Measurements from ENCODE around the gene JAGN1. TPM values are rescaled to one million over a fixed set of nuclear protein-coding genes. Genes with fewer than 3 reads are reported as not detected.

The JAGN1 gene
- total RNA-seq, 1 donor from 2014 or later: 28.5 TPM

GRCh38 chr3:9903238-9903624 is 12.8 kb downstream of the JAGN1 start:
- H3K36me3 Mint-ChIP-seq (ENCODE audit: unreplicated experiment): no peaks in the 10 kb centered on the region
- no peaks in the 10 kb centered on the region for H3K9me3 Mint-ChIP-seq (ENCODE audit: unreplicated experiment)
- DNase-seq (ENCODE audit: extremely low spot score, unreplicated experiment): no peak
- H3K4me3 Mint-ChIP-seq (ENCODE audit: unreplicated experiment): no peak overlapping the region
- H3K4me1 Mint-ChIP-seq (ENCODE audit: unreplicated experiment): peaks cover 18% of the 10 kb centered on the region
- peak overlapping the region; percentile 59 for H3K27ac Mint-ChIP-seq (ENCODE audit: unreplicated experiment)
- TF ChIP-seq CTCF (IDR thresholded peaks at IDR 0.05): no peak
- H3K27me3 Mint-ChIP-seq (ENCODE audit: unreplicated experiment): no peaks in the 10 kb centered on the region

DNA sequence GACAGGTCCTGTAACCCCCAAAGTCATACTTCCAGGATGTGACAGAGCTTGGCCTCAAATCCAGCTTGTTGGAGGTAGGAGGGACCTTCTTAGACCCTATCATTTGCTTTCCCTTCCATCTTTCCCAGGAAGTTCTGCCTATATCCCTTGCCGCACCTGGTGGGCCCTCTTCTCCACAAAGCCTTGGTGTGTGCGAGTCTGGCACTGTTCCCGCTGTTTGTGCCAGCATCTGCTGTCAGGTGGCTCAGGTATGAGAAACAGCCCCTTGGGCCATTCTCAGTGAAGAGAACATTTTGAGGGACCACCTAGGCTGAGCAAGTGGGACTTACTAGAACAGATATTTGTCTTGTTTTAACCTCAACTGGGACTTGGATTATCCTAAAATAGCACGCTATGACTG is 13.5 kb downstream of the JAGN1 start:
- no peak for DNase-seq (ENCODE audit: extremely low spot score, unreplicated experiment)
- no peaks in the 10 kb centered on the region for H3K9me3 Mint-ChIP-seq (ENCODE audit: unreplicated experiment)
- H3K36me3 Mint-ChIP-seq (ENCODE audit: unreplicated experiment): no peaks in the 10 kb centered on the region
- no peaks in the 10 kb centered on the region for H3K27me3 Mint-ChIP-seq (ENCODE audit: unreplicated experiment)
- H3K4me3 Mint-ChIP-seq (ENCODE audit: unreplicated experiment): no peak overlapping the region
- no peak overlapping the region for H3K27ac Mint-ChIP-seq (ENCODE audit: unreplicated experiment)
- H3K4me1 Mint-ChIP-seq (ENCODE audit: unreplicated experiment): peaks cover 18% of the 10 kb centered on the region
- TF ChIP-seq CTCF (IDR thresholded peaks at IDR 0.05): no peak

DNA sequence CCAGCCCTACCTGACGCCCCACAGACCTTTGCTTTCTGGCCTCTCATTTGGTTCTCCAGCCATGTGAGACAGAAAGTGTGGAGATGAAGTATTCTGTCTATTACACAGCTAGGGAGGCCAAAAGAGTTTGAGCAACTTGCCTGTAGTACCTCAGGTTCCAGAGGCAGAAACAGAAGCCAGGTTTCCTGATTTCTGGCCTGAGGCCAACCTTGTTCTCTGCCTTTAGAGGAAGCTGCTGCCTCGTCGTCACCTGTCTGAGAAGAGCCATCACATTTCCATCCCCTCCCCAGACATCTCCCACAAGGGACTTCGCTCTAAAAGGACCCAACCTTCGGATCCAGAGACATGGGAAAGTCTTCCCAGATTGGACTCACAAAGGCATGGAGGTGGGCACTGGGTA is 16.1 kb downstream of the JAGN1 start:
- DNase-seq (ENCODE audit: extremely low spot score, unreplicated experiment): no peak
- no peak for TF ChIP-seq CTCF (IDR thresholded peaks at IDR 0.05)
- Mint-ChIP-seq H3K4me3 (ENCODE audit: unreplicated experiment) (no peak overlapping the region), H3K36me3 (ENCODE audit: unreplicated experiment) (no peaks in the 10 kb centered on the region), H3K27me3 (ENCODE audit: unreplicated experiment) (no peaks in the 10 kb centered on the region), H3K27ac (ENCODE audit: unreplicated experiment) (no peak overlapping the region), H3K9me3 (ENCODE audit: unreplicated experiment) (no peaks in the 10 kb centered on the region), H3K4me1 (ENCODE audit: unreplicated experiment) (peaks cover 22% of the 10 kb centered on the region)

GRCh38 chr3:9908286-9908685 is 17.9 kb downstream of the JAGN1 start:
- H3K4me1 Mint-ChIP-seq (ENCODE audit: unreplicated experiment): peaks cover 20% of the 10 kb centered on the region
- H3K4me3 Mint-ChIP-seq (ENCODE audit: unreplicated experiment): no peak overlapping the region
- no peaks in the 10 kb centered on the region for H3K36me3 Mint-ChIP-seq (ENCODE audit: unreplicated experiment)
- DNase-seq (ENCODE audit: extremely low spot score, unreplicated experiment): no peak
- no peaks in the 10 kb centered on the region for H3K9me3 Mint-ChIP-seq (ENCODE audit: unreplicated experiment)
- no peak for TF ChIP-seq CTCF (IDR thresholded peaks at IDR 0.05)
- H3K27ac Mint-ChIP-seq (ENCODE audit: unreplicated experiment): no peak overlapping the region
- no peaks in the 10 kb centered on the region for H3K27me3 Mint-ChIP-seq (ENCODE audit: unreplicated experiment)

DNA sequence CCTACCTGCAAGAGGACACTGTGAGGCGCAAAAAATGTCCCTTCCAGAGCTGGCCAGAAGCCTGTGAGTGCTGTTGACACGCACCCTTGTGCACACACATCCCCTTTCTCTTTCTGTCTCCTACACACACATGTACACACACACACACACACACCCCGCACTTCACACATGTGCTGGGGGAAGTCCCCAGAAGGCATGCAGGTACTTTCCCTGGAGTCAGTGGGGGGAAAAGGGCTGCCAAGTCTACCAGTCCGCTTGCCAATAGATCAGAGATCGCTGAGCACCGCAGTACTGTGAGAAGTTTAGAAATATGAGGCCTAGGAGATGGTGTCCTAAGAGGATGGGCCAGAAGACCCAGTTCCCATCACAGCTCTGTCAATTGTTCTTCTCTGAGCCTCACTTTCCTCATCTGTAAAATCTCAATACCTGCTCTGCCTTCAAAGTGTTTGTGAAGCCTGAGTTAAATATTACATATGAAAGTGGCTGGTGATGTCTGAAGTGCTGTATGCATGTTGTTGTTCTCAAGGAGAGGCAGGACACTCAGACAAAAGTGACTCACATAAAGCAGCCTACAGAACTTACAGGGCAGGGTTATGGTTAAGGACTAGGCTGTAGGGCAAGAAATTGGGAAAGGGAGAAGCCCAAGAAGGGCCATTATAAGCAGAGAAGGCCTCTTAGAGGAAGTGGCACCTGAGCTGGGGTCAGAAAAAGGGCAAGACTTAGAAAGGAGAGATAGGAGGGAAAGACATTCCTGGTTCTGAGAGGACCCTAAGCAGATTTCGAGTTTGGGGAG is 19.0 kb downstream of the JAGN1 start:
- no peak overlapping the region for H3K4me3 Mint-ChIP-seq (ENCODE audit: unreplicated experiment)
- DNase-seq (ENCODE audit: extremely low spot score, unreplicated experiment): no peak
- H3K9me3 Mint-ChIP-seq (ENCODE audit: unreplicated experiment): no peaks in the 10 kb centered on the region
- H3K27me3 Mint-ChIP-seq (ENCODE audit: unreplicated experiment): no peaks in the 10 kb centered on the region
- TF ChIP-seq CTCF (IDR thresholded peaks at IDR 0.05): no peak
- no peaks in the 10 kb centered on the region for H3K36me3 Mint-ChIP-seq (ENCODE audit: unreplicated experiment)
- H3K27ac Mint-ChIP-seq (ENCODE audit: unreplicated experiment): no peak overlapping the region
- peaks cover 24% of the 10 kb centered on the region for H3K4me1 Mint-ChIP-seq (ENCODE audit: unreplicated experiment)
